ENCODE data around the gene NOS3.

Gene NOS3

DNA sequence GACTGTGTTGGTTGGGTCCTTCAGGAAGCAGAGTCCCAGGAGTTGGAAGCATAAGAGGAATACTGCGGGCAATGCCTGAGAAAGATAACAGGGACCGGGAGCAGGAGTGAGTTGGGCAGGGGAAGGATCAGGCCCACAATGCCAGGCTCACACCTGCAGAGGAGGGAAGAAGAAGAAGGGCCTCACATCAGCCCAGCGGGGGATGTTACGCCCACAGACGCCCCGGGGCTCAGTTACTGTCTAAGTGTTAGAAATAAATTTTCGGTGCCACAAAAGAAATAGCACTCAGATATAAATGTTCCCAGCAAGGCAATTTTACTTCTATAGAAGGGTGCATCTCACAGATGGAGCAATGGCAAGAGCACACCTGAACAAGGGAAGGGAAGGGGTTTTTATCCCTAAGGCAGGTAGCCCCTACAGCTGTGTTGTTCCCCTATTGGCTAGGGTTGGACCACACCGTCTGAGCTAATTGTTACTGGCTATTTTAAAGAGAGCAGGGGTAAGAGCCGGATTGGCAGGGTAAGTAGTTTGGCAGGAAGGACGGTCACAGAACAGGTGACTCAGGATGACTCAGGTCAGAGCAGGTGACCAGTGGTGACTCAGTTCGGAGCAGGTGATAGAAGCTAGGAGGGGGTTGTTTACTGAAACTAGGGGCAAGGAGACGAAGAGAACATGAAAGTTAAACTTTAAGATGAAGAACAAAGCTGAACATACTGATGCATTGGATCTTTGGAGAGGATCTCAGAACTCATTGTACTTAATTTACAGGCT, at the start of gene NOS3:
TSS of gene NOS3 (plus strand) at position 602 of the 771 bp plus-strand sequence. CDS start 2,787 bp downstream, outside the sequence.
- DNase-seq: no peak

- no peak for DNase-seq
Measured at GRCh38 chr7:150941351-150942000, 49.3 kb upstream of the NOS3 start.

DNA sequence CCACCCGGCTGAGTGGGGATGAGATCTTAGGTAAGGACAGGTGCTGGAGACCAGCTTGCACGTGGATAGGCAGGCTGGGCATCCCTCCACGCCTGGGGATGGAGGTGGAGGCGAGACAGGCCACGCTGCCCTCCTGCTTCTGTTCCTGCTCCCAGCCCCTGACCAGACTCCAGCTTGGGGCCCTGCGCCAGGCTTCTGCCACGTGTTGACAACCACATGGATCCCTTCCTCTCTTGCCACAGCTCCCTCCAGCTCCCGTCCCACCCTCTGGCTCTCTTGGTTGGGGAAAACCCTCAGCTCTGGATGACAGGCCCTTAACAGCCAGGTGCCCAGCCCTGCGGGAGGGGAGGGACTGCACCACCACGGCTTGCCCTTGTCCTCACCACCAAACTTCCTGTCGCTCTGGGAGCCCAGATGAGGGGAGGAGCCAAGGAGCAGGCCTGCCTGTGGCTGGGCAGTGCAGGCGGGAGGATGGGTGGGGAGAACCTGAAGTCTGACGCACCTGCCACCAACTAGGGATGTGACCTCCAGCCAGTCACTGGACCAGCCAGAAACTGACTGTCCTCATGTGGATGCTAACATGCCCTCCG, 48.7 kb upstream of the NOS3 start:
- no peak for DNase-seq

- no peak for DNase-seq
Measured at GRCh38 chr7:150942591-150943452, 48.0 kb upstream of the NOS3 start.

DNA sequence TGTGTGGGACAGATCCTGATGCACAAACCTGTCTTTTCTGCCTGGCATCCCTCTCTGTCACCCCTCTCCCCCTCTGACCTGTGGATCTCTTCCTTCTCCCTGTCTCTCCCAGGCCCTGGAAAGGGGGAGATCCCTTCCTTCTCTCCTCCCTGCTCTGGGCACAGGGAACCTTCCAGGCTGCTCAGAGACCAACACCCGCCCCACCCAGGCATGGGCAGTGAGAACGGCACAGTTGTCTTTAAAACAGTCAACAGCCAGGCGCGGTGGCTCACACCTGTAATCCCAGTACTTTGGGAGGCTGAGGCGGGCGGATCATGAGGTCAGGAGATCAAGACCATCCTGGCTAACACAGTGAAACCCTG, 47.4 kb upstream of the NOS3 start:
- no peak for DNase-seq

DNA sequence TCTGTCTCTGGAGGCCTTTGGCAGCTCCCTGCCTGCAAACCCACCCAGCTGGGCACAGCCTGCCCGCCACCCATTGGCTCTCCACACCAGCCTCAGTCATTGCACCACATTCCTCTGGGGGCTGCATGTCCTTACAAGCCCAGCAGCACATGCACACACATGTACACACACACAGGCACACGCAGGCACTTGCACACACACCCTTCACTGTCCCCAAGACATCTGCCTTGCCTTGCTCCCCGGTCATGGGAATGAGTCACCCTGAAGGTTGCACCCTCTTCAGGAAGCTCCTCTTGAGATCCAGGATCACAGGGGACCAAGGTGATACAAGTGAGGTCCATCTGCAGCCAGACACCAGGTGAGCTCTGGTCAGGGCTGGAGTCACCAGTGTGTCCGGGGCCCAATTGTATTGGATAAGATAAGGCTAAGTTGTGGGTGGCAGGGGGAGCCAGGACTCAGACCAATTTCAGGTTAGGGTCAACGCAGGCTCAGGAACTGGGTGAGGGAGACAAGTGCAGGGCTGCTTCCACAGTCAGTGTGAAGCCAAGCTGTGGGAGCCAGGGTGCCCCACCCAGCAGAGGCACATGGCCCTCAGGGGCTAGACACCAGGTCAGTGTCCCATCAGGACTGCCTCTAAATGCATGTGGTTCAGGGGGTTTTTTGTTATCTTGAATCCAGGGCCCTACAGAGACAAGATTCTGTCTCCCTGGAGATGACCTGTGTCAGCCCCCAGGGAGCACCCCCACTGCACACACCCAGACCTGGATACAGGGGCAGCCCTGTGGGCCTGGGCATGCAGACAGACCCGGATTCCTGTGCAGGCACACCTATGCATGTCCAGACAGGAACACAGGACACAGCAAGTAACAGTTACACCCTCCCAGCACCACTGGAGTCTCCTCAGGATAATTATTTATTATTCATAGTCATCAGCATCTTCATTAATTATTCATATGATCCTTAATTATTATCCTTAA, 46.5 kb upstream of the NOS3 start:
- DNase-seq: no peak

GRCh38 chr7:150945171-150945852, 45.5 kb upstream of the NOS3 start:
- DNase-seq: peak; percentile 48

- DNase-seq: no peak
Measured at GRCh38 chr7:150945853-150946420, 44.9 kb upstream of the NOS3 start.

- DNase-seq: peak; percentile 13
Measured at GRCh38 chr7:150946421-150947240, 44.2 kb upstream of the NOS3 start.

- DNase-seq: peak; percentile 24
Measured at GRCh38 chr7:150947241-150947745, 43.5 kb upstream of the NOS3 start.

DNA sequence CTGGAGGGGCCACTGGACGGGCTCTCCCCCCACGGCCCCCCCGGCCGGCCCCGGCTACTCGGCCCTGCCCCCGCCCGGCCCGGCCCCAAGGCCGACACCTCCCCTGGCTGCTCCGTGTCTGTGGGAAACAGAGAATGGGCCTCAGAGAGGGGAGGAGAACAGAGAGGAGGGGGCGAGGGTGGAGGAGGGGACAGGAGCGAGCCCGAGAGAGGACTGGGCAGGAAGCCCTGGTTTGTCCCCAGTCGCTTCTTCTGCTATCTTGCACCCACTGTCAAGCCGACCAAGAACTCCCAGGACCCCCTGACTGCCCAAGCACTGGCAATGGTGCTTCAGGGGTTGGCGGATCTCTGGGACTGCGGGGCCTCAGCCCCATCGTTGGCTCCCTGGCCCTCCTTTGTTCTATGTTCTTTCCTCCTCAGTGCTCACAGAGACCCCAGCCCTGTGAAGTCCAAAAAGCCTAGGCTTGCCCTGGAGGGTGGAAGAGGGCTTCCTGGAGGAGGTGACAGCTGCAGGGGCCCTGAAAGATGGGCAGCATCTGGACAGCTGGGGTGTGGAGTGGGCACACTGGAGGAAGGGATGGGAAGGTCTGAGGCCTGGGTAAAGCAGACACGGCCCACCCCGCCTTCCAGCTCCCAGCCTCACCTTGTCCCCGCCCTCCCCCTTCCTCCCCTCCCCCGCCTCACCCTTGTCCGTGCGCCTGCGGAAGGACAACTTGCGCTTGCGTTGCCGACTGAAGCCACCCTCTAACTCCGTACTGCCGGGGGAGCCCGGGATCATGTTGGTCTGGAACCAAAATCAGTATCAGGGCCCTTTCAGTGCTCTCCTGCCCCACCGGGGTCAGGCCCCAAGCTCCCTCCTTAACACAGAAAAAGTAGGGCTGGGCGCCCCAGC, 42.8 kb upstream of the NOS3 start:
- peak; percentile 41 for DNase-seq

DNA sequence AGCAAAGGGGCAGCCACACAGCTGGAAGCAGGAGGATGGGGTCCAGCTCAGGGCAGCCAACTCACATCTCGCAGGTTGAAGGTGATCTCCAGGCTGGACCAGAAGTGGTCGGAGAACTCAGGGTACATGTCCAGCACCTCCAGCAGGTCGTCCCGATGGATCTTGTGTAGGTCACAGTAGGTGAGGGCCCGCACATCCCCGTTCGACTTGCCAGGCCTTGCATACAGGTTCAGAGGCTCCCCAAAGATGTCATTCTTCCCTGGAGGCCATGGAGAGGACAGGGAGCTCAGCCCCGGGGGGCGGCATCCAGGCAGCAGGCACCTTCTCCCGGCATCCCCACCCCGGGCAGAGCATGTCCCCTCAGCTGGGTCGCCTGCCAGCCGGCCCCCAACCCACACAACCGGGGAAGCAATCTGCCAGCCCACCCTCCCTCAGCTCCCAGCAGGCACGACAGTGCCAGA, 42.0 kb upstream of the NOS3 start:
- DNase-seq: no peak

GRCh38 chr7:150949564-150949963, 41.3 kb upstream of the NOS3 start:
- no peak for DNase-seq

GRCh38 chr7:150949971-150950491, 40.8 kb upstream of the NOS3 start:
- DNase-seq: no peak

GRCh38 chr7:150950496-150951180, 40.2 kb upstream of the NOS3 start:
- no peak for DNase-seq

DNA sequence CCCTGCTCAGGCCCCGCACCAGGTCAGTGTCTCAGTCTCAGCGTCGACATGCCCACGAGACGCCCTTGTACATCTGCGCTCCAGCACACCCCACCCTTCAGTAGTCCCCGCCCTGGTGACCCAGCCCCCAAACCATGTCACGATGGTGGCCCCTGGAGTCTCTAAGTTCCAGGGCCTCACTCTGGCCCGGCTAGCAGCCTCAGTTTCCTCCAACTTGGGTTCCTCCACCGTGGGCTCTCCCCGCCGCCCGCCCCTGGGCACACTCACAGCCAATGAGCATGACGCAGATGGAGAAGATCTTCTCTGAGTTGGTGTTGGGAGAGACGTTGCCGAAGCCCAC, 39.7 kb upstream of the NOS3 start:
- no peak for DNase-seq

DNA sequence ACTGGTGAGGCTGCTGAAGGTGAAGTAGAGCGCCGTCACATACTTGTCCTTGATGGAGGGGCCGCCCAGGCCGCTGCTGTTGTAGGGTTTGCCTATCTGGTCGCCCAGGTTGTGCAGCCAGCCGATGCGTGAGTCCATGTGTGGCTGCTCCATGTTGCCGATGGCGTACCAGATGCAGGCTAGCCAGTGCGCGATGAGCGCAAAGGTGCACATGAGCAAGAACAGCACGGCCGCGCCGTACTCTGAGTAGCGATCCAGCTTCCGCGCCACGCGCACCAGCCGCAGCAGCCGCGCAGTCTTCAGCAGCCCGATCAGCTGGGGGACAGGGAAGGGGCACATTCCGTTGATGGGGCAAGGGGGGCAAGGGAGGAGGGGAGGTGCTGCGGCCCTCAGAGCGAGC, 39.3 kb upstream of the NOS3 start:
- no peak for DNase-seq

Data from eye (tissue), 1 donor.